Measurements from ENCODE around the gene PLD6. TPM values are rescaled to one million over a fixed set of nuclear protein-coding genes. Genes with fewer than 3 reads are reported as not detected.

The PLD6 gene
- total RNA-seq, 2 donors from 2014 or later = 9.5 to 26.4 TPM

- Histone ChIP-seq H3K27me3 (replicated peaks; ENCODE audit: insufficient read depth) (no peaks in the 10 kb centered on the region), H3K9me3 (no peaks in the 10 kb centered on the region), H3K4me3 (peak overlapping the region; percentile 42 to 45), H3K36me3 (no peaks in the 10 kb centered on the region), H3K27ac (peak overlapping the region; percentile 86 to 90), H3K4me1 (replicated peaks) (peaks cover 19% of the 10 kb centered on the region)
- TF ChIP-seq POLR2AphosphoS5 (IDR thresholded peaks at IDR 0.05) (peak; percentile 9), CTCF (IDR thresholded peaks at IDR 0.05) (no peak)
- 8% methylated on average over 46 of the region's 70 CpGs for WGBS
- peak; percentile 62 for DNase-seq (ENCODE audit: low spot score)
- intact Hi-C loops (cut with DNase I) = loop anchor here (5.0 kb wide), 1 partner anchor 53 kb away; no protein-coding TSS in a partner anchor
Measured at GRCh38 chr17:17205368-17206123, 587 bp downstream of the PLD6 start.

- intact Hi-C loops (cut with DNase I) = loop anchor here (5.0 kb wide), 1 partner anchor 52 kb away; no protein-coding TSS in a partner anchor
- no peaks in the 10 kb centered on the region for H3K9me3 ChIP-seq
- H3K27me3 ChIP-seq (replicated peaks; ENCODE audit: insufficient read depth) = no peaks in the 10 kb centered on the region
- no peak for DNase-seq (ENCODE audit: low spot score)
- H3K4me1 ChIP-seq (replicated peaks) = peaks cover 19% of the 10 kb centered on the region
- H3K36me3 ChIP-seq = no peaks in the 10 kb centered on the region
- 58% methylated on average over 14 of the region's 14 CpGs for WGBS
- TF ChIP-seq POLR2A (IDR thresholded peaks at IDR 0.05) (no peak), POLR2AphosphoS5 (IDR thresholded peaks at IDR 0.05) (peak; percentile 2)
- peak overlapping the region; percentile 42 to 45 for H3K4me3 ChIP-seq
- peak overlapping the region; percentile 86 to 90 for H3K27ac ChIP-seq
Measured at GRCh38 chr17:17204635-17205231, 1.4 kb downstream of the PLD6 start.

- H3K4me3 ChIP-seq = no peak overlapping the region
Measured at GRCh38 chr17:17204041-17204591, 2.0 kb downstream of the PLD6 start.

GRCh38 chr17:17203173-17203730, 2.9 kb downstream of the PLD6 start:
- Histone ChIP-seq H3K27me3 (replicated peaks; ENCODE audit: insufficient read depth) (no peaks in the 10 kb centered on the region), H3K9me3 (no peaks in the 10 kb centered on the region), H3K27ac (peak overlapping the region in 1 of 2 donors; percentile 23), H3K4me1 (replicated peaks) (peaks cover 19% of the 10 kb centered on the region), H3K4me3 (no peak overlapping the region), H3K36me3 (no peaks in the 10 kb centered on the region)
- TF ChIP-seq POLR2AphosphoS5 (IDR thresholded peaks at IDR 0.05) (no peak), POLR2A (IDR thresholded peaks at IDR 0.05) (no peak), CTCF (IDR thresholded peaks at IDR 0.05) (no peak)
- no peak for DNase-seq (ENCODE audit: low spot score)
- WGBS = 91% methylated on average over 12 of the region's 15 CpGs
- intact Hi-C loops (cut with DNase I) = no loop called here

More at GRCh38 chr17:17204041-17204591, 2.0 kb downstream of the PLD6 start:
- H3K36me3 ChIP-seq = no peaks in the 10 kb centered on the region
- H3K27me3 ChIP-seq (replicated peaks; ENCODE audit: insufficient read depth) = no peaks in the 10 kb centered on the region
- 51% methylated on average over 15 of the region's 15 CpGs for WGBS
- DNase-seq (ENCODE audit: low spot score) = no peak
- H3K27ac ChIP-seq = peak overlapping the region; percentile 23 to 49
- peaks cover 19% of the 10 kb centered on the region for H3K4me1 ChIP-seq (replicated peaks)
- TF ChIP-seq POLR2A (IDR thresholded peaks at IDR 0.05) (no peak), CTCF (IDR thresholded peaks at IDR 0.05) (no peak), POLR2AphosphoS5 (IDR thresholded peaks at IDR 0.05) (peak; percentile 4)
- intact Hi-C loops (cut with DNase I) = no loop called here
- H3K9me3 ChIP-seq = no peaks in the 10 kb centered on the region

GRCh38 chr17:17201907-17202306, 4.2 kb downstream of the PLD6 start:
- no peak overlapping the region for H3K4me3 ChIP-seq
- H3K27me3 ChIP-seq (replicated peaks; ENCODE audit: insufficient read depth) = no peaks in the 10 kb centered on the region
- H3K9me3 ChIP-seq = no peaks in the 10 kb centered on the region
- intact Hi-C loops (cut with DNase I) = no loop called here
- no peaks in the 10 kb centered on the region for H3K36me3 ChIP-seq
- TF ChIP-seq POLR2AphosphoS5 (IDR thresholded peaks at IDR 0.05) = no peak
- no peak for TF ChIP-seq POLR2A (IDR thresholded peaks at IDR 0.05)
- TF ChIP-seq CTCF (IDR thresholded peaks at IDR 0.05) = no peak
- peaks cover 19% of the 10 kb centered on the region for H3K4me1 ChIP-seq (replicated peaks)
- DNase-seq (ENCODE audit: low spot score) = no peak
- H3K27ac ChIP-seq = peak overlapping the region in 1 of 2 donors; percentile 68
- WGBS = 65% methylated on average over 8 of the region's 8 CpGs

Measured in prostate gland (tissue), 2 donors.